HEK293 (cell line): ENCODE measurements around the gene CNOT11.

Experiments used
- FEZF1 ChIP-seq: fragments of 450-650 bp; formaldehyde crosslinking; IDR thresholded peaks from 2 replicates; pipeline ENCODE4 v1.5.1; 2016; ENCODE audit warnings: missing biosample characterization, missing genetic modification characterization
- GLI2 ChIP-seq: fragments of 450-650 bp; formaldehyde crosslinking; IDR thresholded peaks from 2 replicates; pipeline ENCODE4; 2017; ENCODE audit warnings: missing biosample characterization, missing genetic modification characterization, low read depth, borderline replicate concordance
- GLI4 ChIP-seq: fragments of 450-650 bp; formaldehyde crosslinking; IDR thresholded peaks from 2 replicates; pipeline ENCODE4 v1.5.1; 2016; ENCODE audit warnings: missing biosample characterization, missing genetic modification characterization
- GLIS2 ChIP-seq: fragments of 450-650 bp; formaldehyde crosslinking; IDR thresholded peaks from 2 replicates; pipeline ENCODE4 v1.5.1; 2016; ENCODE audit warnings: missing biosample characterization, missing genetic modification characterization
- HOXC10 ChIP-seq: sonication (generic); formaldehyde crosslinking; IDR thresholded peaks from 2 replicates; pipeline ENCODE4 v1.8.1; 2023; ENCODE audit warnings: mild to moderate bottlenecking, missing genetic modification reagents
- INSM2 ChIP-seq: fragments of 450-650 bp; formaldehyde crosslinking; IDR thresholded peaks from 2 replicates; pipeline ENCODE4 v1.5.1; 2016; ENCODE audit warnings: missing biosample characterization, missing genetic modification characterization
- KLF1 ChIP-seq: fragments of 450-650 bp; formaldehyde crosslinking; IDR thresholded peaks from 2 replicates; pipeline ENCODE4 v1.5.1; 2016; ENCODE audit warnings: missing biosample characterization, missing genetic modification characterization
- MEIS1 ChIP-seq: sonication (generic); formaldehyde crosslinking; IDR thresholded peaks from 2 replicates; pipeline ENCODE4 v1.8.1; 2022; ENCODE audit warnings: missing genetic modification reagents, mild to moderate bottlenecking, borderline replicate concordance
- MYNN ChIP-seq: fragments of 450-650 bp; formaldehyde crosslinking; IDR thresholded peaks from 2 replicates; pipeline ENCODE4 v1.5.1; 2016; ENCODE audit warnings: missing biosample characterization, missing genetic modification characterization, borderline replicate concordance
- PRDM1 ChIP-seq: fragments of 450-650 bp; formaldehyde crosslinking; IDR thresholded peaks from 2 replicates; pipeline ENCODE4; 2016; ENCODE audit warnings: missing biosample characterization, missing genetic modification characterization
- PRDM10 ChIP-seq: fragments of 450-650 bp; formaldehyde crosslinking; IDR thresholded peaks from 2 replicates; pipeline ENCODE4 v1.5.1; 2016; ENCODE audit warnings: missing biosample characterization, missing genetic modification characterization
- SALL2 ChIP-seq: fragments of 450-650 bp; formaldehyde crosslinking; IDR thresholded peaks from 2 replicates; pipeline ENCODE4 v1.5.0; 2017; ENCODE audit warnings: missing biosample characterization, mild to moderate bottlenecking, missing genetic modification characterization, borderline replicate concordance
- SP3 ChIP-seq: fragments of 450-650 bp; formaldehyde crosslinking; IDR thresholded peaks from 2 replicates; pipeline ENCODE4 v1.5.1; 2016; ENCODE audit warnings: missing biosample characterization, missing genetic modification characterization
- SP7 ChIP-seq: fragments of 450-650 bp; formaldehyde crosslinking; IDR thresholded peaks from 2 replicates; pipeline ENCODE4 v1.5.1; 2016; ENCODE audit warnings: missing biosample characterization, missing genetic modification characterization
- ZBTB48 ChIP-seq: fragments of 450-650 bp; formaldehyde crosslinking; IDR thresholded peaks from 2 replicates; pipeline ENCODE4 v1.5.1; 2016; ENCODE audit warnings: missing biosample characterization, missing genetic modification characterization
- ZEB2 ChIP-seq: fragments of 450-650 bp; formaldehyde crosslinking; IDR thresholded peaks from 2 replicates; pipeline ENCODE4 v1.5.1; 2016; ENCODE audit warnings: missing biosample characterization, missing genetic modification characterization
- ZFP41 ChIP-seq: fragments of 450-650 bp; formaldehyde crosslinking; IDR thresholded peaks from 2 replicates; pipeline ENCODE4 v1.5.1; 2016; ENCODE audit warnings: missing biosample characterization, missing genetic modification characterization, borderline replicate concordance
- ZNF146 ChIP-seq: fragments of 450-650 bp; formaldehyde crosslinking; IDR thresholded peaks from 2 replicates; pipeline ENCODE4 v1.5.1; 2016; ENCODE audit warnings: missing biosample characterization, missing genetic modification characterization
- ZNF202 ChIP-seq: fragments of 450-650 bp; formaldehyde crosslinking; IDR thresholded peaks from 2 replicates; pipeline ENCODE4 v1.5.1; 2016; ENCODE audit warnings: missing biosample characterization, missing genetic modification characterization, borderline replicate concordance
- ZNF211 ChIP-seq: fragments of 450-650 bp; formaldehyde crosslinking; IDR thresholded peaks from 2 replicates; pipeline ENCODE4 v1.5.1; 2016; ENCODE audit warnings: low read depth, missing biosample characterization, missing genetic modification characterization
- ZNF239 ChIP-seq: fragments of 450-650 bp; formaldehyde crosslinking; IDR thresholded peaks from 2 replicates; pipeline ENCODE4 v1.5.1; 2016; ENCODE audit warnings: missing biosample characterization, missing genetic modification characterization
- ZNF280C ChIP-seq: fragments of 450-650 bp; formaldehyde crosslinking; IDR thresholded peaks from 2 replicates; pipeline ENCODE4 v1.5.1; 2016; ENCODE audit warnings: missing biosample characterization, missing genetic modification characterization
- ZNF280D ChIP-seq: fragments of 450-650 bp; formaldehyde crosslinking; IDR thresholded peaks from 2 replicates; pipeline ENCODE4 v1.5.1; 2016; ENCODE audit warnings: missing biosample characterization, missing genetic modification characterization
- ZNF292 ChIP-seq: fragments of 450-650 bp; formaldehyde crosslinking; IDR thresholded peaks from 2 replicates; pipeline ENCODE4 v1.5.1; 2016; ENCODE audit warnings: low read depth, missing biosample characterization, missing genetic modification characterization, borderline replicate concordance
- ZNF335 ChIP-seq: fragments of 450-650 bp; formaldehyde crosslinking; conservative IDR thresholded peaks from 2 replicates; pipeline ENCODE4 v1.5.1; 2016; ENCODE audit warnings: missing biosample characterization, missing genetic modification characterization
- ZNF433 ChIP-seq: fragments of 450-650 bp; formaldehyde crosslinking; IDR thresholded peaks from 2 replicates; pipeline ENCODE4 v1.5.1; 2016; ENCODE audit warnings: missing biosample characterization, missing genetic modification characterization, low read depth
- ZNF654 ChIP-seq: fragments of 450-650 bp; formaldehyde crosslinking; IDR thresholded peaks from 2 replicates; pipeline ENCODE4 v1.5.1; 2016; ENCODE audit warnings: low read depth, missing biosample characterization, missing genetic modification characterization
- ZNF777 ChIP-seq: fragments of 450-650 bp; formaldehyde crosslinking; IDR thresholded peaks from 2 replicates; pipeline ENCODE4 v1.5.1; 2017; ENCODE audit warnings: missing biosample characterization, missing genetic modification characterization, borderline replicate concordance
- ZNF785 ChIP-seq: fragments of 450-650 bp; formaldehyde crosslinking; IDR thresholded peaks from 2 replicates; pipeline ENCODE4 v1.5.1; 2016; ENCODE audit warnings: missing biosample characterization, missing genetic modification characterization

Gene CNOT11

GRCh38 chr2:101252408-101253012 is at the start of gene CNOT11 (continued):
- peak; percentile 38 for TF ChIP-seq GLIS2 (tag by site-specific recombination)
- TF ChIP-seq ZNF654 (tag by site-specific recombination) = no peak
- peak; percentile 90 for TF ChIP-seq PRDM1 (tag by site-specific recombination)
- no peak for TF ChIP-seq ZNF292 (tag by site-specific recombination)
- no peak for TF ChIP-seq PRDM10
- TF ChIP-seq MYNN (tag by site-specific recombination) = no peak
- no peak for TF ChIP-seq GLI2 (tag by site-specific recombination)
- TF ChIP-seq ZBTB48 (tag by site-specific recombination) = peak; percentile 54; the same call in 1 of the 2 replicates
- no peak for TF ChIP-seq ZNF433
- peak; percentile 28; the same call in 1 of the 2 replicates for TF ChIP-seq KLF1 (tag by site-specific recombination)
- no peak; the same call in 1 of the 2 replicates for TF ChIP-seq ZNF777 (tag by site-specific recombination)
- no peak for TF ChIP-seq MEIS1 (CRISPR knock-in tag)
- no peak for TF ChIP-seq GLI4 (tag by site-specific recombination)
- TF ChIP-seq ZNF211 (tag by site-specific recombination) = no peak
- peak; percentile 89 for TF ChIP-seq ZNF335 (tag by site-specific recombination)
- no peak for TF ChIP-seq ZNF280C (tag by site-specific recombination)
- no peak for TF ChIP-seq ZNF785 (tag by site-specific recombination)
- TF ChIP-seq INSM2 = no peak
- TF ChIP-seq HOXC10 (CRISPR knock-in tag) = no peak
- no peak for TF ChIP-seq FEZF1 (tag by site-specific recombination)
- no peak for TF ChIP-seq ZFP41 (tag by site-specific recombination)
- TF ChIP-seq ZNF280D (tag by site-specific recombination) = no peak
- TF ChIP-seq ZNF202 (tag by site-specific recombination) = no peak
- TF ChIP-seq SALL2 (tag by site-specific recombination) = no peak
- TF ChIP-seq ZNF146 (tag by site-specific recombination) = no peak
- TF ChIP-seq SP3 (tag by site-specific recombination) = peak; percentile 71
- TF ChIP-seq ZNF239 = no peak
- TF ChIP-seq ZEB2 (tag by site-specific recombination) = no peak
- peak; percentile 30; the same call in 1 of the 2 replicates for TF ChIP-seq SP7 (tag by site-specific recombination)
